Stimulated activated CD4-positive, alpha-beta T cell treated with anti-CD3 and anti-CD28 coated beads, Interleukin-1b, Interleukin-23, amount 100 ng/mL, for 24 hours (primary cell): ENCODE data around the gene RSPO1.

ENCODE experiments used
- DNase-seq, 4 experiments: peaks; one replicate each; pipeline ENCODE4 v3.0.0-alpha.2; 2020; ENCODE audit warnings: low read depth in 4 of 4, low spot score in 1 of 4

The RSPO1 gene

DNA sequence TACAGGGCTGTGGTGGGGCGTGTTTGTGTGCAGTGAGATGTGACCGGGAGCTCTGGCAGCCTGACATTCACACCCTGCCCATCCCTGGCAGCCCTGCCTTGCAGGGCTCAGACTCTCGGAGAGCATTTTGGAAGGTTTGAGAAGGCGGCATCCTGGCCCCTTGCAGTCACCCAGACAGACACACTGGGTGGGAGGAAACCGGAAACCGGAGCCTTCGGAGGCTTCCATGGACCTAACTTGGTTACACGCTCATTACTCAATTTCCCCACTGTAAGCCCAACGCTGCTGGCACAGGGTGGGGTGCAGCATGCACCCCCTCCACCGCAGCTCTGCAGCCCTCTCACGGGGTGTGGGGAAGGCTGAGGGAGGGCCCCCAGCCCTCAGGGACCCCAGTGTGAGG, 22.2 kb upstream of the RSPO1 start:
- no peak for DNase-seq

DNA sequence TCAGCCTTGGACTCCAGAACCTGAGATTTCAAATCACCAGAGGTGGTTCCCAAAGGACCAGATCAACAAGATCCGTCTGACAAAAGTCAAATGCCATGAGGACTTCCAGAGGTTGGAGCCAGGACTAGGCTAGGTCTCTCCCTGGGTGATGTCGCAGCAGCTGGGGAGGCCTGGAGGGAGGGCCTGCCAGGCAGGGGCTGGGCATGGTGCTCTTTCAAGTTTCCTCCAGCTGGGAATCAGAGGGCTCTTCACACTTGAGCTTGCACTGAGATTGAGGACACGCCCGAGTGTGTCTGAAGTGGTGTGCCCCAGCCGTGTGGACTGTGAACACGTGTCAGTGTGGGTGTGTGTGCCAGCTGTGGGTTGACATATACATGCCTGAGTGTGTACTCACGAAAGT, 21.3 kb upstream of the RSPO1 start:
- no peak for DNase-seq

DNA sequence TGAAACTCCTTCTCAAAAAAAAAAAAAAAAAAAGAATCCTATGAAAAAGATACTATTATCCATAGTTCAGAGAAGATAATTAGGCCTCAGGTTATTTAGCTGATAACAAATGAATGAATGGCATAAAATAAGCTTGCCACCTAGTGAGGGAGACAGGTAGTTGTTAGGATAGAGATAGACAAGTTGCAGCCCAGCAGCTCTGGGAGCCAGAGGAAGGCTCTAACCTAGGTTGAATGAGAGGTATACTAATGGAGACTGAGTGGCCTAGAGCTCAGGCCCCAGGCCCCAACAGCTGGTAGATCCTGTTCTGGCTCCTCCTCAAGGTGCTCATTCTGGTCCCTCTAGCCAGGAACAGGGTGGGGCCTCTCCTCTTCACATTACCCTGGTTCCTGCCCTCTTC, 20.6 kb upstream of the RSPO1 start:
- no peak for DNase-seq

DNA sequence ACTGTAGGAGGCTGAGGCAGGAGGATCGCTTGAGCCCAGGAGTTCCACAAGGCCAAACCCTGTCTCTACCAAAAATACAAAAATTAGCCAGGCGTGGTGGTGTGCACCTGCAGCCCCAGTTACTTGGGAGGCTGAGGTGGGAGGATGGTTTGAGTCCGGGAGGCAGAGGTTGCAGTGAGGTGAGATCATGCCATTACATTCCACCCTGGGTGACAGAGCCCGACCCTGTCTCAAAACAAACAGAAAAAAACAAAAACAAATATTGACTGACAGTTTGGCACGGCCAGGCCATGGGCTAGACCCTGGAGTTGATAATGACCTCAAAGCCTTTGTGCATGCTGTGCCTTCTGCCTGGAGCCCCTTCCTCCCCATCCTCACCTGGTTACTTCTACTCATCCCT, 19.2 kb upstream of the RSPO1 start:
- no peak for DNase-seq

DNA sequence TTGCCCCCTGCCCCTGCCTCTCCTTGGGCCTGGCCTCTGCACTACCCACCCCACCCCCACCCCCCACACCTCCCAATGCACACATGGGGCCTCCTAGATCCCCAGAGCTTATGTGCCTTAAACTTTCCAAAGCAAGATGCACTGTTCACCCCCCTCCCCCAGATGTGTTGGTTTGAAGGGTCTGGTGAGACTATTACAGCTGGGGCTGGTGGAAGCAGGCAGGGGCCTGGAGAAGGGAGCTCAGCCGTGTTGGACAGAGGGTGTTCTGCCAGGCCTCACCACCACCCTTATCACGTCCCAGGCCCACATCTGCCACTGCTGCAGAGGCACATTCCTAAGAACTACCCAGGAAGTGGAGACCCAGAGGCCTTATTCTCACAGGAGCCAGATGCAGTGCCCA, 18.3 kb upstream of the RSPO1 start:
- no peak for DNase-seq

DNA sequence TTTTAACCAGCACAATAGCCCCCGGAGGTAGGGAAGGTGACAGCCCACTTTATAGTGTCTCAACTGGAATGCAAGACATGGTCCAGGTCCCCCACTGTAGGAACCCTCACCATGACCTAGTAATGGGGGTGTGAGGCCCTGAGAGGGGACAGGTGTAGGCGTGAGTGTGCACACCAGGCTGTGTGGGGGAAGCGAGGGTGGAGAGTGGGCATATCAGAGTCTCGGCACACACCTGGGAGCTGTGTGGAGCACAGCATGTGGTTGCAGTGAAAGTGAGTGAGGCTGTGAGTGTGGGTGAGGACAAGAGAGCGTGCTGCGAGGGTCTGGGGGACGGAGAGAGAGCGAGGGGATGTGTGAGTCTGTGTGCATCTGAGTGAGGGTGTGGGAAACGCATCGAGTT, 17.1 kb upstream of the RSPO1 start:
- DNase-seq, result no peak

DNA sequence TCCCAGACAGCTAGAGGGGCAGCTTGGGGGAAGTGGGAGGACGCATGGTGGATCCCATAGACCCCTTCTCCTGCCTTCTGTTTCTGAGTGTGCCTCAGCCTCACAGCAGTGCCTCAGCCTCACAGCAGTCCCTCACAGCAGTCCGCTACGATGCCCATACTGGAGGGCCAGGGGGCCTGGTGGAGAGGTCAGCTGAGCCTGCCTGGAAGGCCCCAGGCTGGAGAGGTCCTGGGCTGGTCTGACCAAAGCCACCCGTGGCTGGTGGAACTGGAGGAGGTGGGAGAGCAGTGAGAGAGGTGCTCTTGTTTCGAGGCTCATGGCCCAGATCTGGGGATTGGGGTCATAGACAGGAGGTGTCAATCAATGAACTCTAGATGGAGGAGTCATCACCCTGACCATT, 16.0 kb upstream of the RSPO1 start:
- DNase-seq, result no peak

DNA sequence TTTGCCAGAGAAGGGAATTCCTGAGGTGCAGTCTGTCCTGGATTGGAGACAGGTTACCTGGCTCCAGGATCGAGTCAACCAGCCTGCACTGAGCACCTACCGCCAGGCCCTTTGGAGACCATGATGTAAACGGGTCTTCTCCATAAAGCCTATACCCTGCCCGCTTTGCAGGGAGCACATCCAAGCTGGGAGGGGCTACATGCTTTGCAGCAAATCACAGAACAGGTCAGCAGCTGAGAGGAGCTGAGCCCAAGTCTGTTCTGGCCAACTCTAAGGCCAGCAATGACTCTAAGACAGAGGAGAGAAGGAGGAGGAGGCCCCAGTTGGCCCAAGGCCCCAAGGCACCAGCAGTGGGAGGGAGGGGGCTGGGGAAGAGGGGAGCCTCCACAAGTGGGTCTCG, 15.5 kb upstream of the RSPO1 start:
- DNase-seq, result no peak

DNA sequence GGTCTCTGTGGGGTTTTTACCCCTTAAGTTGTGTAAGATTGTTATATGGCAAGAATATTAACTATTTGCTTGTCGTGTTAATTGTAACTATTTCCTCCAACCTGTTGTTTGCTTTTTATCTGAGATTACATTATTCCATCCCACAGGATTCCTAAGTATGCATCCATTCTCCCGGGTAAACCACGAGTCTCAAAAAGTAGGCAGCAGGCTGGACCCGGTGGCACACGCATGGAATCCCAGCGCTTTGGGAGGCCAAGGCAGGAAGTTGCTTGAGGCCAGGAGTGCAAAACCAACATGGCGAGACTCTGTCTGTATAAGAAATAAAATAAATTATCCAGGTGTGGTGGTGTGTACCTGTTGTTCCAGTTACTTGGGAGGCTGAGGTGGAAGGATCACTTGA, 12.6 kb upstream of the RSPO1 start:
- no peak for DNase-seq

DNA sequence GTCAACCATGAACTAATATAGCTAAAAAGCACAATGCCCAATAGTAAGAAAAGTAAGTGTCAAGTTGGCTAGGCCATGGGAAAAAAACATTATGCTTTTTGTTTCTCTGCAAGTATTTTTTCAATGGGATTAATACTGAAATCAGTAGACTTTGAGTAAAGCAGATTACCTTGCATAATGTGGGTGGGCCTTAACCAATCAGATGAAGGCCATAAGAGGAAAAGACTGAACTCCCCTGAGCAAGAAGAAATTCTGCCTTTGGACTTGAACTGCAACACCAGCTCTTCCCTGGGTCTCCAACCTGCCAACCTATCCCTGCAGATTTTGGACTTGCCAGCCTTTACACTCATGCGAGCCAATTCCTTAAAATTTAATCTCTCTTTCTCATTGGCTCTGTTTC, 6.4 kb upstream of the RSPO1 start:
- no peak for DNase-seq

DNA sequence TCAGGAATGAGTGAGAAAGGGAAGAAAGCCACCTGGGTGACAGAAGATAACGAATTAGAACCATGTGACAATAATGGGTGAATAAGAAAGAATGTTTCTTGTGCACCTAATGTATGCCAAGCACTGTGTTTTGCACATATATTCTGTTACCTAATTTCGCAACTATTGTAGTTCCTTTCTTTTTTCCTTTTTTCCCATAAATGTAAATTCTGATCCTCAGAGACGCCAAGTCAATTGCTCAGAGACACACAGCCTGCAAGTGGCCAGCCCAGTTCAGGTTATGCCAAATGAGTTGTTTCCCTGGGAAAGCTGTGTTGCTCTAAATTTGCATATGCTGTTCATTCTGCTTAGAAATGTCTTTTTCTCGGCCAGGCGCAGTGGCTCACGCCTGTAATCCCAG, 1.7 kb upstream of the RSPO1 start:
- DNase-seq, result no peak

DNA sequence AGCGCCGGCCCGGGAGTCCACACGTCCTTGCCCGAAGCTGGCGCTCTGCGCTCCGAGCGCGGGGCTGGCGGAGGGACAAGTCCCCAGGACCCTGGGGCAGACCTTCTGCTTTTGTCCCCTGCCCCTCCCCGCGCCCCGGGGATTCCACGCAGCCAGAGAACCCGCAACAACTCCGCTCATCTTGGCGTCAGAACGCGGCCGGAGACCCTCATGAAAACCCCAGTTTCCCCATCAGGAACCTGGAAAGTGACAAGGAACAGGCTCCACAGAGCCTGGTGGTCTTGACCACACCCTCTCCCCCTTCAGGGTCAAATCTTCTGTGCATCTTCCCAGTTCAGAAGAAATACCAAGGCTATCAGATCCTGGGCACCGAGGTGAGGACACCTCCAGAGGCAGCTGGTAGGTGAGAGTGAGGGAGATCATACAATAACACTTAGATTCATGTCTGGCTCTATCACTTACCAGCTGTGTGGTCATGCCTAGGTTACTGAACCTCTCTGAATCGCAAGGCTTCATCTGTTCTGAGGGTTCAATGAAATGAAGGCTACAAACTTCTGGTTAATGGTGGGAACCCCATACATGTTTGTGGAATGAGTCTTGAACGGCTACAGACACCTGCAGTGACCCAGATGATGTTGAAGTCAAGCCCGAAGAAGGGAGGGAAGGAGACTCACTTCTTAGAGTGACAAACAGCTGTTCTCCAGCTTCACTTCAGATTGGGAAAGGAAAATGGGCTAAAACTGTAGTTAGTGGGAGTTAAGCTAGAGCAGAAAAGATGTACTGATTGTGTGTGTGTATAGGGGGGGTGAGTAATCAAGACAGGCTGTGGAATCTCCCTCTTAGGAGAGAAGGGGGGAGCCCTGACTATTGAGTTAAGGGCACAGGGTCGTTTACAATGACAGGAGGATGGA, 555 bp upstream of the RSPO1 start:
- DNase-seq, result no peak

DNA sequence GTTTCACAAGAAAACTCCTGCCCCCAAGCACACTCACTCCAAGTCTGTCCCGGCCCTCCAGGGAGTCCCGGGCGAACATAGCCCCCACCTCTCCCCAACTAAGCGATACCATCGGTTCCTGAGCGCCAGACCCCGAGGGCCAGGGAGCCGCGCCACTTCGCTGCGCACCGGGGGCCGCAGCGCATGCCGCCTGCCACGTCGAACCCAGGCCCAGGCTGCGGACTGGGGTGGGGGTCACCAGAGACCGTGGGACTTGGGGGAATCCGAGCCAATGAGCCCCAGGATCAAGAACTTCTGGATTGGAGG, 801 bp downstream of the RSPO1 start:
- no peak for DNase-seq

DNA sequence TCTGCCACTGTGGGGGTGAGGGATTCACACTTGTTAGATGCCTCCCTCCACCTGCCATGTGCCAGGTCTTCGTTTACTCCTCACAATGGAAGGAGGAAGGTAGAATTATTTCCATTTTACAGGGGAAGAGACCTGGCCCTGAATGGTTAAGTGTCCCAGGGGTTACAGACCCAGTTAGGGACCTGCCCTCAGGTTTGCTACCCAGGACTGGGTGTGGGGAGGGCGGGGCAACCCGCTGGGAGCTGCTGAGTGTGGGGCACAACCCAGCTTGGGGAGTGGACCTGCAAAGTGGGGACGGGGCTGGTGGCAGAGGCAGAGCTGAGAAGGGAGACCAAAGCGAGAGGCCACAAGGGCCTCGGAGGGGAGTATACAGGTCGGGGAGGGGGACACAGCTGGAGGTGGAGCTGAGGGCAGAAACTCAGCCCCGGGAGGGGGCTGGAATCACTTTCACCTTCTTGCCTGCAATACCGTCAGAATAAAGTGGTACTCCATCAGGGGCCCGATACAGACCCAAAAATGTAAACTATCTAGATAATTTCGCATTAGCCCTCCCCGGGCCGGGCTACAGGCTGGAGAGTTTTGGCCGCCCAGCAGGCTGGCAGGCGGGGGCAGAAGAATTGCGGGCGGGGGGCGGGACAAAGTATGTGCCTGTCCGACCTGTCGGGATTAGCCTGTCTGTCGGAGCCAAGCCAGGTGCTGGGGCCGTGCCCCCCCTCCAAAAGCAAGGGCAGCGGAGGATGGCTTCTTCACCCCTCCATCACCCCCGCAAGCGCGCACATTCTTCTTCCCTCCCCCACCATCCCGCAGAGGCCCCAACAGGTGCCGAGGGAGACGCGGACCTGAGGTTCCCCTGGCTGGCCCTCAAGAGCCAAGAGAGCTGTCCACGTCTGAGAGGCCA, 1.4 kb downstream of the RSPO1 start:
- DNase-seq, result no peak

DNA sequence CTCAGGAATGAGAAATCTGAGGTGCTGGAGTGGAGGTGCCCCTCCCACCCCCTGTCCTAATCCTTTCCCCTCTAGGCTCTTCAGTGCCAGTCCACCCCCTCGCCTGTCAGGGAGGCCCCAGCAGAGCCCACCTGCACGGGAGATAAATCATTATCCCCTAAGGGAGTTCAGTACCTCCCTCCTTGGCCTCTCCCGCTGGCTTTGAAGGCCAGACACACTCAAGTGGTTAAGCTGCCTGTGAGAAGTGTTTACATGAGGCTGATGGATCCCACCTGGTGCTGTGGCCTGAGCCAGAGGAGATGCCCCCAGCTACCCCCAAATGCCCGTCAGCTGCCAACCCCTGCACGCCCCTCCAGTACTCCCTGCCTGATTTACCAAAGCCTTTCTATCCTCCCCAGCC, 3.7 kb downstream of the RSPO1 start:
- DNase-seq, result no peak

DNA sequence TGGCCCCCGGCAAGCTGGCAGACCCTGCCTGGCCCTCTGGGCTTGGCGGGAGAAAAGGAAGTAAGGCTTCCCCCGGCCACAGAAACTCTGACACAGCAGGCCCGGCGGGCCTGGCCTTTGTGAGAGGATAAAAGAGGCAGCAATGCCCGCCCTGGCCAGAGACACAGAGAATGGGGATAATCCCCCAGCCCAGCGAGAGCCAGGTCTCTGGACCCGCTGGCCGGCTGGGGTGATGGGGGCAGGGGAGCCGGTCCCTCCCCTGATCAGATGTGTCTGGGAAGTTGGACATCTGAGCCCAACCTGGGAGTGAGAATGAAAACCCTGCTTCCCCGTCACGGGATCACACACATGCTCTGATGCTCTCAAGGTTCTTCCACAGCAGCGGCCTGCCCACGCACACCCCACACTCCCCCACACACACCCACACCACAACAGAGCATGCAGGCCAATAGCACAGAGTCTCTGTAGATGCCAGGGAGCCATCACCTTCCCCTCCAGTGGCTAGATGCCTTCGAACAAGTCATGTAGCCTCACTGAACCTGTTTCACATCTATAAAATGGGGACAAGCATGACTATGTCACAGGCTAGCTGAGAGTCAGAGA, 4.2 kb downstream of the RSPO1 start:
- no peak for DNase-seq

DNA sequence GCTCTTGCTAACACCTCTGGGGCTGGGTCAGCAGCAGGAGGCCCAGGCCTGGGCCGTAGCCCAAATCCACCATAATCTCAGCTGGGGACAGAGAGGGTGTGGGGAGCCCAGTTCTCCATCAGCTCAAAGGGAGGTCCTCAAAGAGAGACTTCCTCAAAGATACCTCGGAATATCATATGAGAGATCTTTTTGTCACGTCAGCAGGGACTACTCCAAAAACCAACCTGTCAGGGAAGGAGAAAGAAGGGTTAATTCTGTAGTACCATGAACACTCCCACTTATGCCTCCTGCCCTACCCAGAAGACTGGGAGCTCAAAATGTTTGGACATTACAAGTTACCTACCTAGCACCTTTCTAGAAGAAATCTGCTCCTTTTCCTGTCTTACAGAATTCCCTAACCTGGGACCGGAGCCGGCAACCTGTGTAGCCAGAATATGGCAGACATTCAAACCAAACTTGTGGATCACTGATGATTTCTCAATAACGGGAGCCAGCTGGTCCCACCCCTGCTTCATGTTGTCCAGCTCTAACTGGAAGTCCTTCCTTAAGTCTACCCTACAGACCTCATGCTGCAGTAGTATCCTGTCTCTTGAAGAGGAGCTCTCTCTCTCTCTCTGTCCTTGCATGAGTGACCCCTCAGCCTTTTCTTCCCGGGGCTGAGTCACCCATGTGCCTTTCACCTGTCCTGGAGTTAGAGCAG, 4.8 kb downstream of the RSPO1 start:
- no peak for DNase-seq

DNA sequence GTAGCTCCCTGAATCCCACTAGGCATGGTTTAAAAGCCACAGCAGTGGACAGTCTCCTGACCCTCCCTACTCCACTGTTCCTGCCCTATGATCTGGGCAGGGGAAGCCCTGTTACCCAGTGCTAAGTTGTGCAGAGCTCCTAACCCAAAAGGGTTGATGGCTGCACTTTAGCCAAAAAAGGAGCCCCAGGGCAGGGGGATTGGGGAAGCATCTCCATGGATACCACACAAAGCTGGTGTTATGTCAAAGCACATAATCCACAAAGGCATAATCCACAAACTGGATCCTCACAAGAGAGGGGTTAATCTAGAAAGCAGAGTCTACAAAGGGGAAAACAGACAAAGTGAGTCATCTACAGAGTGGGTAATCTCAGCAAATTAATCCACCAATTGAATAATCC, 5.7 kb downstream of the RSPO1 start:
- no peak for DNase-seq

DNA sequence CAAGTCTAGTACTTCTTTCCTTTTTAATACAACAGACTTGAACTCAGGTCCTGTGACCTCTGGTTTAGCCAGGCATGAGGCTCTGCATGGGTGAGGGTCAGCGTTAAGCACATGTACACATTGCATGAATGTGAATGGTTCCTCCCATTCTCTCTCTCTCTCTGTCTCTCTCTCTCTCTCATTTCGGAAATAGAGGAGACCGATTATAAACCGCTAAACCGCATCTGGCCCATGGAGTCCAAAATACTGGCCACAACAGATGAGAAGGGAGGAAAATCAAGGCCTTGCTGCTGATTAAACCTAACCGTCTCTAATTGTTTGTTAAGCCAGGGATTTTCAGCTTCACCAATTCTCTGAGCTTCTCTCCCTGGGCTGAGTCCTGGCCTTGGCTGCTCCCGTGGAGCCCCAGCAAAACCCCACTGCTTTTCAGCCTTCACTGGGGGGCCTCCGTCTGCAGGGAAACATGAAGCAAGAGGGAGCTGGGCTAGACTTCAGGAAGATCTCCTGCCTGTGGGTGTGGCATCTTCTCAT, 6.6 kb downstream of the RSPO1 start:
- no peak for DNase-seq

DNA sequence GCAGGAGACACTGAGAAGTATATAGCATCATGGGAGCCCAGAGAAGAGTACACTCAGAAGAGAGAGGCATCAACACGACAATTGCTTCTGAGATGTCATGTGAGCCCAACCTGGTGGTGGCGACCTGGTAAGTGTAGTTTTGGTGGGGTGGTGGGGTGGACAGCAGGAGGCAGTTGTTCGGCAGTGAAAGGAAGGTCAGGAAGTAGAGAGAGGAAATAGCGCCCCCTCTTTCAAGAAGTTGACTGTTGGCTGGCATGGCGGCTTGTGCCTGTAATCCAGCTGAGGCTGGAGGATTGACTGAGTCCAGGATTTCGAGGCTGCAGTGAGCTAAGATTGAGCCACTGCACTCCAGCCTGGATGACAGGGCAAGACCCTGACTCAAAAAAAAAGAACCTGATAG, 12.6 kb downstream of the RSPO1 start:
- DNase-seq, result no peak

DNA sequence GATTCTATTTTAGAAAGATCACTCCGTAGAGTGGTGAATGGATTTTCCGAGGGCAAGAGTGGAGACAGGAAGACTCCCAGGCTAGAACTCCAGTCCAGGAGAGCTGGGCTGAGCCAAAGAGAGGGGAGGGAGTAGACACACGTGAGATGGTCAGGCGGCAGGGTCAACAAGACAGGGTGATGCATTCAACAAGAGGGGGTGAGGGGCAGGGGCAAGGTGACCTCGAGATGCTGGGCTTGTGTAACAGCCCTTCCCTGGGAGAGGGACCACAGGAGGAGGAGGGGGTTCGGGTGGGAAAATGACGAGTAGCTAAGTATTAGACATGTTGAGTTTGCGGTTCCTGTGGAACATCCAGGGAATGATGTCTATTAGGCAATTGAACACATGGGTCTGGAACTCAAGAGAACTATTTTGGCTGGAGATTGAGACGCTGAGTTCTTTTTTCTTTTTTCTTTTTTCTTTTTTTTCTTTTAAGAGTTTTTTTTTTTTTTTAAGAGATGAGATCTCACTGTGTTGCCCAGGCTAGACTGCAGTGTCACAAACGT, 13.3 kb downstream of the RSPO1 start:
- DNase-seq, result no peak
